GM19438 (cell line): ENCODE measurements around the gene ATP5PD.

ENCODE experiments used
- ATAC-seq: cut with Tn5 transposase; IDR thresholded peaks from one replicate; pipeline ENCODE4 v1.9.1; 2021; ENCODE audit warnings: low read depth; ENCODE audit not compliant: unreplicated experiment

ATP5PD gene

DNA sequence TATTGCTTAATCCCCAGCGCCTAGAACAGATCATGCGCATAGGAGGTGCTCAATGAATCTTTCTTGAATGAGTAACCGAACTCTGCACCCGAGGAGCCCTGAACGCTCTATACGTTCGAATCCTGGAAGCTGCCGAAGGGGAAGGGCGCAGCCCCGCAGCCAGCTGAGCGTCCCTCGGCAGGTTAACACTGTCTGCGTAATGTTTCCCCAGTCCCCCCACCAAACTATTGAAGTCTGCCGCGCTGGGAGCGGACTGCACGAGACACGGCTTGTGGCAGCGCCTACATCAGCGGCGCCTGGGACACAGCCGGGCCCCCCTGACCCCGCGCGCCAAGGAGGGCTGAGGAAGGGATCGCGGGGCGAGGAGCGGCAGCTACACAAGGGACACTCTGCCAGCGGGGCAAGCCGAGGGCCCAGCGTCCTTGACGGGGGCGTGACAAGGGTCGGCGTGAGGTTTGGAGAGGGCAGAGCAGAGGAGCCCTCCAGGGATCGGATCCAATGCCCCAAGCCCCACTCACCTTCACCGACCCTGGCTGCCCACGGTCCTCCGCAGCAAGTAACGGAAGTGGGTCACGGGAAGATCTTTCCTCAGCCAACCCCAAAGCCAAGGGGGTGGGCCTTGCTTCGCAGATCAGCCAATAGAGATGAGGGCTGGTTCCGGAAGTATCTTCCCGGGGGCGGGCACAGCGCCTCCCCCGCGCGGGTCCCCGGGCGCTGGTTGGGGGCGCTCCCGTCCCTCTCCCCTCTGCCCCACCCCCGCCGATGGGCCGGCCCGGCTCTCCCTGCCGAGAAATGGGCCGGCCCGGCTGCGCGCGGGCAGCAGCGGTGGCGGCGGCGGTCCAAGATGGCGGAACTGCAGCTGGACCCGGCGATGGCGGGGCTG, at the start of gene ATP5PD, which contains the start of gene KCTD2:
TSS of gene ATP5PD (minus strand) at position 563 of the 883 bp plus-strand sequence. CDS start 4,319 bp downstream, outside the sequence.
TSS of gene KCTD2 (plus strand) at position 819 of the 883 bp plus-strand sequence. CDS start at position 845, 26 bp downstream.
- peak; percentile 96 for ATAC-seq

DNA sequence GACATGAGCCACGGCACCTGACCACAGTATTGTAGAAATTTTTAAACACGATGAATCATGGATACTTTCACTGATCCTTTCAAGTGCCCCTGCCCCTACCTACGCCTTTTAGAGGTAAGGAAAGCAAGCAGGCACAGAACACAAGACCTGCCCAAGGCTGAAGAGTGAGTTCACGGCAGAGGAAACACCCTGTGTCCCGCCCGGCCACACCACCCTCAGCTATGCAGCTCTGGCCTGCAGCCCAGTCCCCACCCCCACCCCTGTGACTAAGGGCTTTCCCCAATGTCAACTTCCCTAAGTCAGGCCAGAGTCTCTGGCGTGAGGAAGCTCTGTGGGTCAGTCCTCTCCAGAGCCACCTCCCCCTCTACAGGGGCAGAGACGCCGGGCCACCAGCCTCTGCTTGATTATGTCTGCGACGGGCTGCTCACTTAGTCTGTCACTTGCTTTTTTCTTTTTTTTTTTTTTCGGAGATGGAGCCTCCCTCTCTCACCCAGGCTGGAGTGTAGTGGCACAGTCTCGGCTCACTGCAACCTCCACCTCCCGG, 49.4 kb upstream of the ATP5PD start:
- no peak for ATAC-seq

DNA sequence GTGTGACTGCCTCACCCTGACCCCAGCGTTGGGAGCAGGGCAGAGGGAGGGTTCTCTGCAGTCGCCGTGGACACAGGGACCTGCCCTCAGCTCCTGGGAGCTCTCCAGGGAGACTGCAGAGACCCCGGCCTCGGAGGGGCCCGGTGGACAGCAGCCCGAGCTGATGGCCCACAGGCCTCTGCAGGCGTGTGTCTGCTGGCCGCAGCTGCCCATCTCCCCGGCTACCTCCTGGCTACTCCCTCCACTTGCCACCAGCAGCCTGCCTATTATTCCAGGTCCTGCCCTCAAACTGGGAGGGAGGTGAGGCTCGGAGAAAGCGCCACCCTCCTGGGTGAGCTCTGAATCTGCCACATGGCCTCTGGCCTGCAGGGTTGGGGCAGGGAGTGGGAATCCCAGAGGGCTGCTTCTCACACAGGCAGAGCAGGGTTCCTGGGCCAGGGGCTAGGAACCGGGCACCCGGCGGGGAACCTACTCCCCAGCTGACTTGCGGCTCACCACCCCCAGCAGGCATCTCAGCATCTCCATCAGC, 48.2 kb upstream of the ATP5PD start:
- no peak for ATAC-seq

DNA sequence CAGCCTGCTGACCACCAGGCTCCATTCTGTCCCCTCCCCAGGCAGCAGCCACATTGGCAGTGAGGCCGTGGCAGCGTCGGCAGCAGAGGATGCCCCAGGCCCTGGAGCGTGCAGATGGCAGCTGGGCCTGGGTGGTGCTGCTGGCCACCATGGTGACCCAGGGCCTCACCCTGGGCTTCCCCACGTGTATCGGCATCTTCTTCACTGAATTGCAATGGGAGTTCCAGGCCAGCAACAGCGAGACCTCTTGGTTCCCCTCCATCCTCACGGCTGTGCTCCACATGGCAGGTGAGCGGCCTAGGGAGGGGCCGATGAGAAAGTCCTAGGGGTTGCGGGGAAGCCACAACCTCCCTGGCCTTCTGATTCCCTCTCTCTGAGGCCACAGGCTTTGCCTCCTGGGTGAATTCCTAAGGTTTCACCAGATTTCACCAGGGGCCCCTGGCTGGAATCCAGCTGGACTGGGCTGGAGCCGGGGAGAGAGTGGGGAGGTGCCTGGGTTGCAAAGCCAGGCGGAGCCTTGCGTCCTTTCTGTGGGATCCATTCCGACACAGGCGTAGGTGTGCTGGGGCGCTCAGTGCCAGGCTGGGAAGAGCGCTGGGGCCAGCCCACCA, 46.9 kb upstream of the ATP5PD start:
- no peak for ATAC-seq

DNA sequence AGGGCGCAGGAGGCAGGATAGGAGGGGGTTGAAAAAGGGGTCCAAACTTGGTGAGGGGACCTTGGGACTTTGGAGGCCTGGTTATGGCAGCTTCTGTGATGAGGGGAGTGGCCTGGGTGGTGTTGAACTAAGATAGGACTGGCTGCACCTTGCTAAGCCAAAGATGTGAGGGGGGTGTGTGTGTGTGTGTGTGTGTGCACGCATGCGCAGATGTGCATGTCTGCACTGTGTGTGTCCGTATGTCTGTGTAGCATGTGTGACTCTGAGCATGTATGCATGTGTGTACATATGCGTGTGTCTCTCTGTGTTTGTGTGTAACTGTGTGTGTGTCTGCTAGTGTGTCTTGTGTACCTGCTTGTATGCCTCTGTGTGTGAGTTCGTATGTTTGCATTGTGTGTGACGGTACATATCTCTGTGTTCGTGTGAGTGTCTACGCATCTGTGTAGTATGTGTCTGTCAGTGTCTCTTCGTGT, 45.1 kb upstream of the ATP5PD start:
- ATAC-seq = no peak

DNA sequence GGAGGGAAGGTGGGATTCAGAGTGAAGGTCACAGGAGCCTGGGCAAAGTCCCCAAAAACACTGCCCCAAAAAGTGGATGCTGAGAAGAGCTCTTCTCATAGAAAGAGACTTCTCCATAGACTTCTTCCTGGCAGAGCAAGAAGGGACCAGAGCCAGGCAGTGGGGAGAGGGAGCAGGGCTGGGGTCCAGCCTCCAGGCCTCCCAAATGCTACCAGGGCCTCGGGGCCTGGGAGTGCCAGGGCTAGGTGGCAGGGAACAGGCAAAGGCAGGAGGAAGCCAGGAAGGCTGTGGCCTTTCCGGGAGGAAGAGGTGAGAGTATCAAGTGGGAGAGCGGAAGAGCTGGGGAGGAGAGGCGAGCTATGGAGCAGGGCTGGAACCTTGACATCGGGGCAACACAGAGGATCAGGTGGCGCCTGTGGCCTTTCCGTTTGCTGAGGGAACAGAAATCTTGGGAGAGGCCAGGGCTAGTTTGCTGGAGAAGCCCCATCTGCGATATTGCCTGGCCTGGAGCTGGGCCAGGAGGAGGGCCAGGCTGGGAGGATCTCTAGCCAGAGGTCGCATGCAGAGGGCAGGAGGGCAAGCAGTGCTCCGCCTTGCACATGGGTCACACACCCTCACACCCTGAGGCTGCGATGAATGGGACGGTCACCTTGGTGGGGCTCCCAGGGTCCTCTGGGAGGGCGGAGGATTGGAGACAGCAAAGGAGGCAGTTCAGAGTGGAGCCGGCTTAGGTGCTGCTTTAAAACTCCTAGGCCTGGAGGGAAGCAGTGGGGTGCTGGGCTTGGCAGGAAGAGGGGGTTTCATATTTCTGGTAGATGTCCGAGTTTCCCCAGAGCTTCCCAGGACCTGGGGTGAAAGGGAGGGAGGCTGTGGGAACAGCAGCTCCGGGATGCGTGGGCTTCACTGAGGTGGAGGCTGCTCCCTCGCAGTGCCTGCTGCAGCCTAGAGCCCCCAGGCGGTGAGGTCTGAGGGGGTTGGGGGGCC, 44.4 kb upstream of the ATP5PD start:
- ATAC-seq = no peak

DNA sequence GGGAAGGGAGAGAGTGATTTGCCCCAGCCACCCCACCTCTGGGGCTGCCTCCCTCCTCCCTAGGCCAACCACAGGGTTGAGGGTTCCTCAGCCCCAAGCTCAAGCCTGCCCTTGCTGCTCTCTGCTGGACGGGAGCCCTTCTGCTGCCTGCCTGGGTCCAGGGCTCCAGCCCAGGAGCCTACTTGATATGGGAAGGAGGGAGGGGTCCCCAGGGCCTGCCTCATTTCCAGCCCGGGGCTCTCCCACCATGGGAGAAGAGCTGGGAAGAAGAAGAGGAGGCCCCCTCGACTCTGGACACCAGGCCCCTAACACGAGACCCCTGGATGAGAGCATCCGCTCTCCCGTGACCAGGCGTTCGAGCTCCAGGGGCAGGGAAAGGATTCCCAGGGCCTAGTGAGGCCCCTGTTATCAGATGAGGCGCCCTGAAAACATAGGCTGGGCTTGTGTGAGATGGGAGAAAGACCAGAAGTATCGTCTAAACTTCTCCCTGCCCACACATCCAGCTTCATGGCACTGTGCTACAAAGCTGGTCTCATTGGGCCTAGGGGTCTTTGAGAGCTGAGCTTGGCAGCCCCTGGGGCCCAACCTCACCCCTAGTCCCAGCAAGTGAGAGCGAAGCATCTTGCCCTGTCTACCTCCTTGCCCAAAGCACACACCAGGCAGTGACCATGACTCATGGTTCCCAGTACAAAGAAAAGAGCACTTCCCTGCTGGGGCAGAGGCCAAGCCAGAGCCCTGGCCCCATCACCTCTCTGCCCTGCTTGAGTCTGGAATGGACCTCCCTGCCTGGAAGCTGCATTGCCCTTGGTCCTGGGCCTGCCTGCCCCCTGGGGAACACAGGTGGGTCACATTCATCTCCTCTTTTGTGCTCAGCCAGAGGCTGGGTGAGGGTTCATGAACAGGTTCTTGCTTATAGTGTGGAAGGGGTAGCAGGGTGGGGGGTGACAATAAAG, 42.0 kb upstream of the ATP5PD start:
- ATAC-seq = no peak

DNA sequence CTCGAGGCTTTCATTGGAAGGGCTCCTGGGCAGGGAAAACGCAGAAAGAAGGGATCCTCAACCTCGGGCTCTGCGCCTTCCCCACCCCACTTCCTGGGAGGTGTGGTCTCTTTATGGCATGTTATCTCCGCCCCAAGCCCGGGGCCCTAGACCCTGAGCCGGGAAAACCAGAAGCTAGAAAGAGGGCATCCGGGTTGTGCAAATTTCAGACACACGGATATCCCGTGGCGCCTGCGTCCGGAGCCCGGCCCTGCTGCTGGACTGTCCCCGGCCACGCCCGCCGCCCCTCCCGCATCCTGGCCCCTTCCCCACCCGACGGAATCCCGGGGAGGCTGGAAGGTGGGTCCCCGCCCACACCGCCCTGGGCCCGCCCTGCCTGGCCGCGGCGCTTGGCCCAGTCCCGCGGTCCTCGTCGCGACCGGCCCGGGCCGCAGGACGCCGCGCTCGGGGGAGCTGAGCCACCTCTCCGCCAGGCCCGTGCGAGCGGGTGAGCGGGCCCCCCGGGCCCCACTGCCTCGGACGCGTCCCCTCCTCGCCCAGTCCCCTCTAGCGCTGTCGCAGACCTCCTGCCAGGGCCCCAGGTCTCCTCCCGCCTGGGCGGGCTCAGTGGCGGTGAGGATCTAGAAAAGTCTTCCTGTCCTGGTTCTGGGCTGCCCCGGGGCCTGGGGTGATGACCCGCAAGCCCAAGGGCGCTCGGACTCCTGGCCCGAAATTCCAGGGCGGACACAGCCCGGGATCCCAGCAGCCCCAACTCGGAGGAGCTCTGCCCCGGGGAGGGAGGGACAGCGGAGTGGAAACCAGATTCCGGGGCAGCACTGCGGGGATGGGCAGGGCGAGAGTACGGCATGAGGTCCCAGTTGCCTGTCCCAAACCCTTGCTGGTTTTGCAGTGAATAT, 41.0 kb upstream of the ATP5PD start, which contains the start of gene SLC16A5:
TSS of gene SLC16A5 (plus strand) at position 397 of the 896 bp plus-strand sequence. CDS start 5,683 bp downstream, outside the sequence.
- ATAC-seq = peak; percentile 67

DNA sequence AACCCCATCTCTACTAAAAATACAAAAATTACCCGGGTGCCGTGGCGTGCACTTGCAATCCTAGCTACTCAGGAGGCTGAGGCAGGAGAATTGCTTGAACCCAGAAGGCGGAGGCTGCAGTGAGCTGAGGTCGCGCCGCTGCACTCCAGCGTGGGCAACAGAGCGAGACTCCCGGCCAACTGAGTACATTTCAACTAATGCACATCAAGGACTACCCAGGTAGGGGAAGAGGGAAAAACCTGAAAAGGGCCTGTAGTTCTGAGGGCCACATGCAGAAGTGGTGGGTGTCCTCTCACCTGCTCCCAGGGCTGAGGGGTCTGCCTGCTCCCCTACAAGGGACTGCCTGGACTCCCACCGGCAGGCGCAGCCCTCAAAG, 40.4 kb upstream of the ATP5PD start:
- no peak for ATAC-seq

DNA sequence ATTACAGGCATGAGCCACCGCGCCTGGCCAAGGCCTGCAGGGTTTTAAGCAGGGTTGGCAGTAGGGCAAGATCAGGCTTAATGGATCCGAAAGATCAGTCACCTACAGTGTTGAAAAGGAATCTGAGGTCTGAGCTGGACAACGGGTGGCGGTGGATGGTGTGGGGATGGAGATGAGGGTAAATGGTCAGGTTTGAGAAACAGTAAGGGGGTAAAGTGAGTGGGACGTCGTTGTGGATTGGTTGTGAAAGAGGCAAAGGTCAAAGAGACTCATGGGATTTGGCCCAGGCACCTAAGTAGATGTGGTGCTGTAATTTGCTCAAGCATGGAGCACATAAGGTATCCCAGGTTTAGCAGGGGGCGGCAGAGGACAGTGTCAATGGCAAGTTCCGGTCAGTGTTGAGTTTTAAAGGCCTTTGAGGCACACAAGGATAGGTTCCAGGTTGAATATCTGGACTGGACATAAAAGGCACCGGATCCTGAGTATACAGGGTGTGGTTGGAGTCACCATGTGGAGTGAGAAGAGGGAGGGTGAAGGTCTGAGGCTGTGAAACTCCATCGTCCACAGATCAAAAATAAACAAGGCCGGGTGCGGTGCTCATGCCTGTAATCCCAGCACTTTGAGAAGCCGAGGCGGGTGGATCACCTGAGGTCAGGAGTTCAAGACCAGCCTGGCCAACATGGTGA, 39.9 kb upstream of the ATP5PD start:
- ATAC-seq = no peak

DNA sequence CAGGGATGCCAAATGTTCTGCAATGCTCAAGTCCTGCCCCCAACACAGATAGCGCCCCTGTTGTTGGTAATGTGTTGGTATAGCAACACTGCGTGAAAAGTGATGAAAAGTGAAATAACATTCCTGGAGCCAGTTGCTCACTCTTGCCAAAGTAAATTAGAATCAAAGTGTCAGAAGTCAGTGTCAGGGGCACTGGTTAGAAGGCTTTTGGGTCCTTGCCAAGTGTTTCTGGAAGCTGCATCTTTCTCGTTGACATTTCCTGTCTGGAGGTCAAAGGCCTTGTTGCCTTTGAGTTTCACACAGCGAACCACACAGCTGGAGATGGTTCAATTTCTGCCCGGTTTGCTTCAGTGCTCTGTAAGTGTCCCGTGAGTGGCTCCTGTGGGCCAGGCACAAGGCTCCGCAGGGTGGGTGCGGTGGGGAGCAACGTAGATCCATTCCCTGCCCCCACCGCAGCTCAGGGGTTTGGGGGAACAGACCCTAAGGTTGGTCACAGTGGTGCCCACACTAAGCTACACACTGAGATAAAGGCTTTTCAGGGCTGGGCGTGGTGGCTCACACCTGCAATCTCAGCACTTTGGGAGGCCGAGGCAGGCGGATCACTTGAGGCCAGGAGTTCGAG, 37.4 kb upstream of the ATP5PD start:
- no peak for ATAC-seq

DNA sequence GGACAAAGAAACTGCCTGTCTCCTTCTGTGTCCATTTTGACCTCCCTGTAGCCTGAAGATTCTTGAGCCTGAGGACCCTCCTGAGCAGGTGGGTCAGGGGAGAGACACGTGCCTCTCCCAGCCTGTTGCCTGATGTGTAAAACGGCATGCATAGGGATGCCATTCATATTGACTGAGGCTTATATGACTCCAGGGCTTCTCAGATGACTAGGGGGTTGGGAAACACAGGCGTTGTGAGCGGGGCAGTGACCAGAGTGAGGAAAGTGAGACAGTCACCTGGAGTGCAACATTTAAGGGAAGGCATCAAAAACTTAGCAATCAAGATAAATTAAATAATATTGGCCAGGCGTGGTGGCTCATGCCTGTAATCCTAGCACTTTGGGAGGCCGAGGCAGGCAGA, 35.9 kb upstream of the ATP5PD start:
- ATAC-seq = no peak

DNA sequence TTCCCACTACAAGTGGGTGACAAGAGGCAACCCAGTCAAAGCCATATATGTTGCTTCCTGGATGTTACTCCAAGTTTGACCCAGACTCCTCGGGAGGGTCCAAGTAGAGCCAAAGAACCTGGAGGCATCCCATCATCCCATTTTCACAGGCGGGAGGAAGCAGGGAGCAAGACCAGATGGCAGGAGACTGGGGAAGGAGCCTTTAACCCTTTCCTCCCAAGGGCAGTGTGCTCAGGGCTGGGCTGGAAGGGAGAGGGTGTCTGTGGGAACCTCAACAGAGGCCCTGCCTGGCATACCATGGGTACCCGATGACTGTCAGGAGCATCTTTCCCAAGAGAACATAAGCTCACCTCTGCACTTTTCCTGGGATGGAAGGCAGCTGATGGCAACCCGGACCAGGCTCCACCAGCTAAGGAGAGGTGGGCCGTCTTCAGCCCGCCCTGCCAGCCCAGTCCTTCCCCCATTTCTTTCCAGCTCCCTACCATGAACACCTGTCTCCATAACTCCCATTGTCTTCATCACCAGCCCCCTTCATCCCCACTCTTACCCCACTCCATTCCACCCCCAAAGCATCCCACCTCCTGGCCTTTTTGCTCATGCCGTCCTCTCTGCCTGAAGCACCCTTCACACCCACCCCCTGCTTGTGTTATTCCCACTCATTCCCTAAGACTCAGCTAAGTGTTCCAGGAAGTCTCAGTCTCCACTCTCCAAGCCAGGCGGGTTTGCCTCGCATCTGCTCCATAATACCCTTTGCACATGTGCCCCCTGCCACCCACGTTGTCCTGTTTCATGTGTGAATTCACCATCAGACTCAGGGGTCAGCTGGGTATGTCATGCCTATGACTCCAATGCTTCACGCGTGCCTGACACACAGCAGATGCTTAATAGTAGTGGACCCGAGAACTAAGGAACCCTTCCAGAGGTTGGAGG, 35.1 kb upstream of the ATP5PD start:
- ATAC-seq = no peak

DNA sequence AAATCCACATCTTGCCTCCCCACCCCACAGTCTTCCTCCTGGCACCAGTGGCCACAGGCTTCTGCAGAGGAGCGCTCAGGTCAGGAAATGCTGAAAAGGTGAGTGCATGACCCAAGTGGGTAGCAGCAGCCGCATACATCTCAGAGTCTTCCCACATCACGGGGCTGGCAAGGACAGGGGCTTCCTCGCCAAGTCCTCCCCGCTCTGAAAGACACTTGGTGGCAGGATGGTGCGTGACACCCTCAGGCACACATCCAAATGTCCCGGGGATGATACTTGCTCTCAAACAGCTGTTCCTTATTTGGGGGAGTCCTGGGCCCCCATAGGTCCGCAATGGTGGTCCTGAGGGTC, 32.2 kb upstream of the ATP5PD start:
- no peak for ATAC-seq

DNA sequence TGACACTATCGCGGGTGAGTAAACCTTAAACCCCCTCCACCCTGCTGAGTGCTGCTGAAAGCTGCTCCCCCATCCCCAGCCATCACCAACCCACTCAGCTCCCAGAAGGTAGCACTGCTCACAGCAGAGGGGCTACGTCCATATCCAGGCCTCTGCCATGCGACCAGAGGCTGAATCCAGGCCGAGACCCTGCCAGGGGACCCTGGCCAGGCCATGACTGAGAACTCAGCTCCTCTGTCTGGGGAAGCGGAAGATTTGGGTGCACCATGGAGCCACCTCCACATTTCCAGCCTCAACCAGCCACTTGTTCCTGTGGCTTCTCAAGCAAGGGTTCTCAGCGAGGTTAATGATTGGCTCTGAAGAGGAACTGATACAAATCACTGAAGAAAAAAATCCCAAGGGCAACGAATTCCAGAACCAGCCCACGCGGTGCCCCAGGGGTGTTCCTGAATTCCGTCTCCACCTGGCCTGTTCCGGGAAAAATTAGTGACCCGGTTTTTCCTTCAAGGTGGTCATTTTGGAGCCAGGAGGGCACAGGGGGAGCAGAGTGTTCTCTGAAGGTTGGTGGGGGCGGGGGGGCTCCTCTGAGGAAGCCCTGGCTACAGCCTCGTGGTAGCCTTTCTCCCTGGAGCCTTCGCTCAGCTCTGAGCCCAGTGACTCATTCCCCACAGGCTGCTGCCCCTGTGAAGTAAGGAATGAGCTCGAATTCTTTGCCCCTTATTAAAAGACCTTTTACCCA, 31.7 kb upstream of the ATP5PD start:
- ATAC-seq = peak; percentile 55
